Cortex of kidney (tissue), 1 donor: Measurements from ENCODE around the gene CISH.

Source experiments
- DNase-seq: peaks from one replicate; lab custom pipeline; 2025; lab: John Stamatoyannopoulos, UW

Gene CISH

GRCh38 chr3:50611464-50612233 lies at the start of gene CISH:
Gene CISH (minus strand): TSS chr3:50611774. CDS start chr3:50611650, 124 bp downstream.
- peak; percentile 87 for DNase-seq

GRCh38 chr3:50660386-50660785 lies 48.8 kb upstream of the CISH start:
- no peak for DNase-seq

GRCh38 chr3:50658831-50659230 lies 47.3 kb upstream of the CISH start:
- DNase-seq, result no peak

GRCh38 chr3:50658416-50658815 lies 46.8 kb upstream of the CISH start:
- DNase-seq, result no peak

- no peak for DNase-seq
Observed at GRCh38 chr3:50657816-50658215, 46.2 kb upstream of the CISH start.

- DNase-seq, result no peak
Observed at GRCh38 chr3:50657407-50657806, 45.8 kb upstream of the CISH start.

- DNase-seq, result no peak
Observed at GRCh38 chr3:50656417-50657195, 45.0 kb upstream of the CISH start.

GRCh38 chr3:50655009-50655830 lies 43.6 kb upstream of the CISH start:
- no peak for DNase-seq

- no peak for DNase-seq
Observed at GRCh38 chr3:50653937-50654595, 42.5 kb upstream of the CISH start.

- DNase-seq, result no peak
Observed at GRCh38 chr3:50652709-50653108, 41.1 kb upstream of the CISH start.

GRCh38 chr3:50651920-50652529 lies 40.5 kb upstream of the CISH start:
- DNase-seq, result no peak

- DNase-seq, result no peak
Observed at GRCh38 chr3:50651445-50651844, 39.9 kb upstream of the CISH start.

- DNase-seq, result no peak
Observed at GRCh38 chr3:50650018-50650417, 38.4 kb upstream of the CISH start.

- DNase-seq, result no peak
Observed at GRCh38 chr3:50649451-50649931, 37.9 kb upstream of the CISH start.

GRCh38 chr3:50648944-50649343 lies 37.4 kb upstream of the CISH start:
- no peak for DNase-seq

- DNase-seq, result no peak
Observed at GRCh38 chr3:50648313-50648712, 36.7 kb upstream of the CISH start.

- DNase-seq, result no peak
Observed at GRCh38 chr3:50645378-50645777, 33.8 kb upstream of the CISH start.

GRCh38 chr3:50644561-50644960 lies 33.0 kb upstream of the CISH start:
- no peak for DNase-seq

GRCh38 chr3:50642382-50642781 lies 30.8 kb upstream of the CISH start:
- DNase-seq, result no peak

- no peak for DNase-seq
Observed at GRCh38 chr3:50639055-50639494, 27.5 kb upstream of the CISH start.

GRCh38 chr3:50637945-50638344 lies 26.4 kb upstream of the CISH start:
- no peak for DNase-seq
